GM21390 (cell line): Measurements from ENCODE around the gene SLC6A5.

Source experiments
- ATAC-seq: cut with Tn5 transposase; IDR thresholded peaks from one replicate; pipeline ENCODE4 v1.9.1; 2021; ENCODE audit not compliant: unreplicated experiment

Gene SLC6A5

DNA sequence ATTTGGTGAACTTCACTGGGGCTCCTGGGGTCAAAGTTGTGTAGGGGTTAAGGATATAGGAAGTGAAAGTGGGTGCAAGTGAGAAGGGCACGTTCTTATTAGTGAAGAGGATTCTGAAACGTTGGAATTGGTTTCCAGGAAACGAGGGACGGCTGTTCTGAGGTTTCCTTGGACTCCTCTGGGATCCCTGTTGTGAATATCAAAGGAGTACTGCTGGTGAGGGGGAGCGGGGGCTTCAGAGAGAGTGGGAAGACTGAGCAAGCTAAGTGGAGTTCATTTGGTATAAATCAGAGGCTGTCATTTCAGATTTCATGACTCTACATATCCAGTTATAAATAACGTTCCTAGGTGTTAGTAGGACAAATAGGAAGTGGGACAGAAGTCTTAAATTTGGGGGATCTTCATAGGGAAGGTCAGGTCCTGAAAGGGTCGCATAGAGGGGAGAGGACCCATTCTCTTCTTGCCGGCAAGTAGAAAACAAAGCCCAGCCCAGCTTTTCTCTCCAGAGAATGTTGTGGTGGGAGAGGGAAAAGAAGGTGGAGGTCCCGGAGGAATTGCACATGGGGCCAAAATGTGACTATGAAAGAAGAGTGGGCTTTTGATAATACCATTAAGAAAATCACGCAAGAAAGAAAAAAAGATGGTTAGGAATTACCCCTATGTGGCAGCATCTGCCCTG is 68.9 kb downstream of the SLC6A5 start:
- ATAC-seq = no peak

DNA sequence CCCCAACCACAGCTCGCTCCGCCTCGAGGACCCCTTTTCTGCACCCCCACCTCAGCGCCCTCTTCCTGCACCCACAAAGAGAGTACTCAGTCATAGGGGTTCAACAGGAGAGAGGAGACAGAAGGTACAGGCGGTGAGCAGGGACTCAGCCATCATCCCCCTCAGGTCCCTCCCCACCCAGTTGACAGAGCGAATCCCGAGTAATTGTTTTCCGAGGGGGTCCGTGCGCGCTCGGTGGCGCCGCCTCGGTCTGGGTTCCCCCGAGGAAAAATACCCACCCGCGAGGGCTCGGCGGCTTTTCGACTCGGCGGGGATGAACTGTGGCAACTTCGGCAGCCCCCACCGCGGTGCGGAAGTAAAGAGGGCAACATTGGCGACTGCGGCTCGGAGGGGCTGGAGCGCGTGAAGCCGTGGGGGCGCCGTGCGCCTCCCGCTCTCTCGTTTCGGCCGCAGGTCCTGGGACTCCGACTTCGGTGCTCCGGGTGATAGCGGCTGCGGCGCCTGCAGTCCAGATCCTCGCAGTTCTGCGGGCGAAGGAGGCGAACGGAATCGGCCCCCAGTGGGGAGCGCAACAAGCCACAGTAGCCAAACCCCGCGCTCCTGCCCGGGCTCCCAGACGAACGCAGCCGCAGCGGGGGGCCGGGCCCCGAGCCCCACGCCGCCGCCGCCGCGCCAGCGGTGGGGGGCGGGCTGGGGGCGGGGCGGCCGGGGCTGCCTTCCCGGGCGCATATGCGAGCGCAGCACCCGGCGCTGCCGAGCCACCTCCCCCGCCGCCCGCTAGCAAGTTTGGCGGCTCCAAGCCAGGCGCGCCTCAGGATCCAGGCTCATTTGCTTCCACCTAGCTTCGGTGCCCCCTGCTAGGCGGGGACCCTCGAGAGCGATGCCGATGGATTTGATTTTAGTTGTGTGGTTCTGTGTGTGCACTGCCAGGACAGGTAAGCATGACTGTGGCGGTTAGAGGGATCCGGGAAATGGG is 69.7 kb downstream of the SLC6A5 start, which contains the start of gene NELL1:
Gene NELL1 (plus strand): TSS at position 743 of the 976 bp plus-strand sequence.
- ATAC-seq = no peak

DNA sequence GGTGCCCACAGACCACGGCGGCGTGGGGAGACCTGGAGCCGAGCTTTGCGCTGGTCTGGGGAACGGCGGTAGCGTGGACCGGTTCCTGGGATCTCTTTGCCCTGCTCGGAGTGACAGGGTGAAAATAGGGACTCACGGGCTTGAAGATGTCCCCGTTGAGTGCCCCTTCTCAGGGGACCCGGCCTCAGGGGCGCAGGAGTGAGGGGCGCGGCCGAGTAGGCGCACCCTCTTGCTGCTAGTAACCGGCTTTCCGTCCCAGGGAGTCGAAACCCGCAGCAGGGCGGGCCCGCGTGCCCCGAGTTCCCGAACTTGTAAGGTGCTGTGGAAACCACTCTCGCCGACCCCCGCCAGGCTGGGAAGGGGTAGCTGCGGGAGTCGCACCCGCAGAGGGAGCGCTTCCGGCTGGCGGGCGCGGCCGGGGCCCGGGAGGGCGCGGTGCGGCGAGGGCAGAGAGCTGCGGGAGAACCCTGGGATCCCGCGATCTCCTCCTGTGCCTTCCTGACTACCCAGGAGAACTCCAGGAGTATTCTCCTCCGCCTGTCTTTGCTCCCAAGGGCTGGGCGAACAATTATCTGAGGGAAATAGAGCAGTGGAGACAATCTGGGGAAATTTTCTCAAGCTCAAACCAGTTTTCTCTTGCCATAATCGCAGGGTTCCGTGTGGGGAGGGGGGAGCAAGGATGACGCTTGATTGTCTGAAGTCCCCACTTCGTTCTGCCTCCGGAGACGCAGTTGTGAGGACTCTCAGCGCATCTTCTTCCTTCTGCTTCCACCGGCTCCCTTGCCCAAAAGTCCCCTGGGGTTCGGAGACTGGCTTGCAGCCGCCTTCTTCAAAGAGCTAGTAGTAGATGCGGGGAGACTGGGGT is 70.6 kb downstream of the SLC6A5 start:
- no peak for ATAC-seq

DNA sequence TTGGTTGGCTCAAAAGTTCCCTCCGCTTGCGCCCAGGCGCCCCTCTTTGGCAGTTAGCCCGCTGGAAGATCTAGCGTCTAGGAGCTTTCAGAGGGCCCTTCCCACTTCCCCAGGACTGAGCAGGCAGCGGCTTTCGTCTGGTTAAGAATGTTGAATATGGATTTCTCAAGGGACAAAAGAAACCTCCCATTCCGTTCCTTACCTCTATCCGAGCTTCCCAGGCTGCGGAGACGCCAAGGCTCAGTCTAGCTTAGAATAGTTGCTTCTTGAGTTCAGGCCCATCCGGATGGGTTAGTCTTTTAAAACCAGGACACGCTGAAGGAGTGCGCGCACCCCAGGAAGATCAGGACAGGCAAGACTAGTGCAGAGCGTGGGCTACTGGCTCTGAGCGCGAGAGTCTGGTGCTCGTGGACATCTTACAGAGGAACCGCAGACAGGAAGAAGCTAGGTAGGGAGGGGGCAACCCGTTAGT is 71.6 kb downstream of the SLC6A5 start:
- no peak for ATAC-seq

DNA sequence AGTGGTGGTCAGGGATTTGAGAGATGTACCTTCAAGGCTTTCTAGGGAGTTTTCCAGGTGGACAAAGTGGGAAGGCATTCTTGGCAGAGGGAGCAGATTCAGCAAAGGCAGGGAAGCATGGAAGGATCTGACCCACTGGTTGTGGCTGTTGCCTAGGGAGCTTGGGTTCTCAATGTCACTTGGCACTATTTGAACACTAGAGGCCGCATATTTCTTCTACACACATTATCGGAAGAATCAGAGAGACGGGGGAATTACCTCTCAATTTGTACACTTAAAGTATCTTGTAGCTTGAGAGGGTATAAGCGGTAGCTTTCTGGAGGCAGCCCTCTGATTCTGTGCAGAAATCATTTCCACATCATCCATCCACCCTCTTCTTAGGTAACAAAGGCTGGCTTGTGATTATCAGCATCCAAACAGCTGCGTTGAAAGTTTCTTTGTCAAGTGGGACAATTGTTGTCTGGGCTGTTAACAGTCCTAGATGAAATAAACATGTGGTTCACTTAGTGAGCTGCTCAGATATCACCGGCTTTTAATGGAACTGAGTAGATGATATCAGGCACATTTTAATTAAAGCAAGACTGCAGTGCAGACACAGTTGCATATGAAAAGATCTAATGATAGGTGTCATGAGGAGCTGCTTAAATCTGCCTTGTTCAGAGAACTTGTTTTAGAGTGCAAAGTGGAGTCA is 72.6 kb downstream of the SLC6A5 start:
- no peak for ATAC-seq

DNA sequence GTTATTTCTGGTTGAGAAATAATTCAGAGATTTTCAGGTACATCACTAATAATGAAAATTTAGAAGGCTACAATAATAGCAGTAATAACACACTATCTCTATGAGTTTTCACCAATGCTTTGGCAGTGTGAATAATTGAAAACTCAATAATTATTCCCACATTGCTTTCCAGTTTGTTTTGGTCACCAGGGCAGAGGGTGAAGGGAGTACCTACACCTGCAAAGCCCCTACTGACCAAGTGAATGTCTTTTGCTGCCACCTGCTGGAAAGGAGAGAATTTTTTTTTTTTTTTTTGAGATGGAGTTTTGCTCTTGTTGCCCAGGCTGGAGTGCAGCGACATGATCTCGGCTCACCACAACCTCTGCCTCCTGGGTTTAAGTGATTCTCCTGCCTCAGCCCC is 73.2 kb downstream of the SLC6A5 start:
- ATAC-seq = no peak

DNA sequence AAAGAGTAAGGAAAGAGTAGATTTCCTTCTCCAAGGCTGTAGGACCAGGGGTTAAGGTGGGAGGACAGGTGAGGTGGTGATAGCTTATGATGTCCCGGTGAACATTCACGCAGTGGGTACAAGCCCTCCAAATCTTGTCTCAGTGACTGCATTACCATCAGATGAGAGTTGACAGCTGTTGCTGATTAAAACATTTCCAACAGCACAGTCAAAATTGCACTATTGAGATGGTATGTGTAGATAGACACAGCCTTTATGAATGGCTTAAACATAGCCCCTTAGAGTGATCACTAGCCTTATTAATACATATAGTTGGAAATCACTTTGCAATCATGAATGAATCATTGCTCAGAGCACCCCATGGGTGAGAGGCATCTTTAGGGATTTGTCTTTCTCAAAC is 77.2 kb downstream of the SLC6A5 start:
- ATAC-seq = no peak

DNA sequence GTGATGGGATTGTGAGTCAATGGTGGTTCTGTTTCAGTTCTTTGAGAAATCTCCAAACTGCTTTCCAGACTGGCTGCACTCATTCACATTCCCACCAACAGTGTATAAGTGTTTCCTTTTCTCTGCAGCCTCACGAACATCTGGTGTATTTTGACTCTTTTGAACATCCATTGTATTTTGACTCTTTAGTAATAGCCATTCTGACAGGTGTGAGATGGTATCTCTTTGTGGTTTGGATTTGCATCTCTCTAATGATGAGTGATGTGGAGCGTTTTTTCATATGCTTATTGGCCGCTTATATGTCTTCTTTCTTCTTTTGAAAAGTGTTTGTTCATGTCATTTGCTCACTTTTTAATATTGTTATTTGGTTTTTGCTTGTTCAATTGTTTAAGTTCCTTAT is 89.4 kb downstream of the SLC6A5 start:
- ATAC-seq = no peak

DNA sequence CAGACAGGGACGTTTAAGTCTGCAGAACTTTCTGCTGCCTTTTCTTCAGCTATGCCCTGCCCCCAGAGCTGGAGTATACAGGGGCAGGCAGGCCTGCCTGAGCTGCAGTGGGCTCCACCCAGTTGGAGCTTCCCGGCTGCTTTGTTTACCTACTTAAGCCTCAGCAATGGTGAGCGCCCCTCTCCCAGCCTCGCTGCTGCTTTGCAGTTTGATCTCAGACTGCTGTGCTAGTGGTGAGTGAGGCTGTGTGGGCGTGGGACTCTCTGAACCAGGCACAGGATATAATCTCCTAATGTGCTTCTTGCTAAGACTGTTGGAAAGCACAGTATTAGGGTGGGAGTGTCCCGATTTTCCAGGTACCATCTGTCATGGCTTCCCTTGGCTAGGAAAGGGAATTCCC is 108.5 kb downstream of the SLC6A5 start:
- no peak for ATAC-seq
